Metanephros (tissue), 1 donor: Measurements from ENCODE around the gene STK17B. TPM values are rescaled to one million over a fixed set of nuclear protein-coding genes. Genes with fewer than 3 reads are reported as not detected.

ENCODE experiments used
- total RNA-seq: library from RNA; depleted of rRNA; stranded (reverse); fragments of >200 nt; gene quantifications from one replicate; pipeline ENCODE4 v1.2.3, GENCODE V29; 2014

Gene STK17B
- total RNA-seq, result 18.7 TPM

GRCh38 chr2:196171248-196171871, at the start of gene STK17B:
Gene STK17B (minus strand): TSS chr2:196171578. CDS start chr2:196163383, 8,195 bp downstream.

Other genes with a start within 250 kb of the STK17B start
- gene DNAH7, start 102.7 kb downstream of the STK17B start, total RNA-seq, result 10.6 TPM